Epidermal melanocyte (primary cell): Measurements from ENCODE around the gene CDX4.
"Not testable (repeated sequence)": the region's sequence is repeated elsewhere in the genome, so short reads cannot be mapped to it uniquely, and the experiment has no call there.

Source experiments
- DNase-seq: peaks from one replicate; pipeline ENCODE4 v3.0.0; 2011; ENCODE audit warnings: low spot score; ENCODE audit not compliant: insufficient read length

CDX4 gene, protein sequence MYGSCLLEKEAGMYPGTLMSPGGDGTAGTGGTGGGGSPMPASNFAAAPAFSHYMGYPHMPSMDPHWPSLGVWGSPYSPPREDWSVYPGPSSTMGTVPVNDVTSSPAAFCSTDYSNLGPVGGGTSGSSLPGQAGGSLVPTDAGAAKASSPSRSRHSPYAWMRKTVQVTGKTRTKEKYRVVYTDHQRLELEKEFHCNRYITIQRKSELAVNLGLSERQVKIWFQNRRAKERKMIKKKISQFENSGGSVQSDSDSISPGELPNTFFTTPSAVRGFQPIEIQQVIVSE

DNA sequence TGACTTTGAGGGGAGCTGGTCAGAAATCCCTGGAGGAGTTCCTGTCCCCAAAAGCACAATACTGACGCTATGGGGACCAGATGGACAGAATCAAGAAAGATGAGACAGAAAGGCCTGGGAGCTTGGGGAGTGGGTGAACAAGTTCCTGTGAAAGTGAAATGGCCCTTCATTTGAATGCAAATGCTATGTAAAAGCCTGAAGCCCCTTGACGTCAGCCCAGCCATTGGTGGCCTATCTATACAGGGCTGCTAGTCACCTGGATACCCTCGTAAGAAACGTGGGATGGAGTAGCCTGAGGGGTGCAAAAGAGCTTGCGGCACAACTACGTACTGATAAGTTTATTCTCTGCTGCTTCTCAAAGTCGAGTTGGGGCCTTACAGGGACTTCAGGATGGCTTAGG, at the start of gene CDX4:
TSS of gene CDX4 (plus strand) at position 223 of the 400 bp plus-strand sequence. CDS start 201 bp downstream, outside the sequence.
- no peak for DNase-seq

DNA sequence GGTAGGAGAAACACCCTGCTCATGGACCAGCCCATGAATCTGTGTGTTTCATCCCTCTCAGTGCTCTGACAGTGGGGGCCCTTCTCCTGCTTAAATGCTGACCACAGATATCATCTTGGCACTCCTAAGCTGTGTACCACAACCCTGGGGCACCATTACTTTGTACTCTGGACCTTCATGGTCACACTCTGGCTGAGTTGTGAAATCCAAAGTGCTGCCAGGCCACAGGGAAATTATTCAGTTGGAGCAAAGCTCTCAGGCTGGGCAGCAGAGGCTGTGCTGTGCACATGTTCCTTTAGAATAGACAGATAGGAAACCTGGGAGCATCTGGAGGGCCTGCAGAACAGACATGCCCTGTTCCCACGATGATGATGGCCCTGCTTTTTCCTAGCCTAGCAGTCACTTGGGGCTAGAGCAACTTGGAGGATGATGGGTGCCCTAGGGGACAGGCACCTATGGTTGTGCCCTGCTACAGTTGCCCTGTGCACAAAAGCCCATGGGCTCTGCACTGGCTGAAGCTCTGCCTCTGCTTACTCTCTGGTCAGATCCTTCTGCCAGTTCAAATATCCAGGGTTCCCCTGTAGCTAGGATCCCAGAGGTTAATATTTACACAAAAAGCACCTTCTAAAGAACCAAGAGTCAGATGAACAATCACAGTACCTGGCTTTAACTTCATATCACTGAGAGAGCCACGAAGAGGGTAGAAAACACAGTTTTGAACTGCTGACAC, 48.5 kb upstream of the CDX4 start:
- DNase-seq = no peak

DNA sequence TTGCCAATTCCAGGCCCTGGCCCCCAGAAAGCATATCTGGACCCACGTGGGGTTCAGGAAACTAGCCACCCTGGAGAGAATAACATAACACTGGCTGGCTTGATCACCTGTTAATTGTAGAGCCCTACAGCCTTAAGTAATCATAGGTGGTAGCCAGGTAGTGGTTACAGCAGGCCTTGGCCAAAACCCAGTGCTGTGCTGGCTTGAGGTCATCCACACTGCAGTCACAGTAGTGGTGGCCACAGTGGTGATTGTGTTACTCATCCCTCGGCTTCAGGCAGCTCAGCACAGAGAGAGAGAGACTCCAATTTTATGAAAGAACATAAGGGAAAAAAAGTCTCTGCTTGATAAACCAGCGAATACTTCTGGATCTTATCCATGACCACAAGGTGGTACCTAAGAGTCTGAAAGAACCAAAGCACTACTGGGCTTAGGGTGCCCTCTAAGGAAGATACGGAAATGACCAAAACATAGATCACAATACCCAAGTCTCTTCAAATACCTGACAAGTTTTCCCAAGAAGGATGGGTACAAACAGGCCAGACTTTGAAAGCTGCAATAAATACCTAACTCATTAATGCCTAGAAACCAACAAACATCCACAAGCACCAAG, 46.6 kb upstream of the CDX4 start:
- DNase-seq = no peak

DNA sequence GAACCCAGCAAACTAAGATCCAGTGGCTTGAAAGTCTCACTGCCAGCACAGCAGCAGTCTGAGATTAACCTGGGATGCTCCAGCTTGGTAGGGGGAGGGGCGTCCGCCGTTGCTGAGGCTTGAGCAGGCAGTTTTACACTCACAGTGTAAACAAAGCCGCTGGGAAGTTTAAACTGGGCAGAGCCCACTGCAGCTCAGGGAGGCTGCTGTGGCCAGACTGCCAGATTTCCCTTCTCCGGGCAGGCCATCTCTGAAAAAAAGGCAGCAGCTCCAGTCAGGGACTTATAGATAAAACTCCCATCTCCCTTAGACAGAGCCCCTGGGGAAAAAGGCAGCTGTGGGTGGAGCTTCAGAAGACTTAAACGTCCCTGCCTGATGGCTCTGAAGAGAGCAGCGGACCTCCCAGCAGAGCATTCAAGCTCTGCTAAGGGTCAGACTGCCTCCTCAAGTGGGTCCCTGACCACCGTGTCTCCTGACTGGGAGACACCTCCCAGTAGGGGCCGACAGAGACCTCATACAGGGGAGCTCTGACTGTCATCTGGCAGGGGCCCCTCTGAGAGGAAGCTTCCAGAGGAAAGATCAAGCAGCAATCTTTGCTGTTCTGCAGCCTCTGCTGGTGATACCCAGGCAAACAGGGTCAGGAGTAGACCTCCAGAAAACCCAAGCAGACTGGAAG, 45.1 kb upstream of the CDX4 start:
- no peak for DNase-seq

DNA sequence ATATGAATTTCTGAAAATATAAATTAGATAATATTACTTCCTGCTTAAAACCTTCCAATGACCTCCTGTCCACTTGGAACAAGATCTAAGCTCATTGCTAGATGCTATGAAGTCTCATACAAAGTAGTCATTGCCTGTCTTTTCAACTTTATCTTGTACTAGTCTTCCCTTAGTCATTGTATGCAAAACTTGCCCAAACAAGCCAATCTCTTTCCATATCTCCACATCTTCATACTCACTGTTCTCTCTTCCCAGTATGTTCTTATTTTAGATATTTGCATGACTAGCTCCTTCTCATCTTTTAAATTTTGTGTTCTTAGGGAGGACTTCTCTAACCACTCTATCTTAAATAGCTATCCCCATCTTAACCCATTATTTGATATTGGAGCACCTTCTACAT, 33.9 kb upstream of the CDX4 start:
- DNase-seq = no peak

DNA sequence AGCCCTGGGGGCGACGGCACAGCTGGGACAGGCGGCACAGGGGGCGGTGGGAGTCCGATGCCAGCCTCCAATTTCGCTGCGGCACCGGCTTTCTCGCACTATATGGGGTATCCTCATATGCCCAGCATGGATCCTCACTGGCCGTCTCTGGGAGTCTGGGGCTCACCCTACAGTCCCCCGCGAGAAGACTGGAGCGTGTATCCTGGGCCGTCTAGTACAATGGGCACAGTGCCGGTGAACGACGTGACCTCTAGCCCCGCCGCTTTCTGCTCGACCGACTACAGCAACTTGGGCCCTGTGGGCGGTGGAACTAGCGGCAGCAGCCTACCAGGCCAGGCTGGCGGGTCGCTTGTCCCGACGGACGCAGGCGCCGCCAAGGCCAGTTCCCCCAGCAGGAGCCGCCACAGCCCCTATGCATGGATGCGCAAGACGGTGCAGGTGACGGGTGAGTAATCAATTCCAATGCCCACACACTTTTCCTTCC, 500 bp downstream of the CDX4 start:
- no peak for DNase-seq

DNA sequence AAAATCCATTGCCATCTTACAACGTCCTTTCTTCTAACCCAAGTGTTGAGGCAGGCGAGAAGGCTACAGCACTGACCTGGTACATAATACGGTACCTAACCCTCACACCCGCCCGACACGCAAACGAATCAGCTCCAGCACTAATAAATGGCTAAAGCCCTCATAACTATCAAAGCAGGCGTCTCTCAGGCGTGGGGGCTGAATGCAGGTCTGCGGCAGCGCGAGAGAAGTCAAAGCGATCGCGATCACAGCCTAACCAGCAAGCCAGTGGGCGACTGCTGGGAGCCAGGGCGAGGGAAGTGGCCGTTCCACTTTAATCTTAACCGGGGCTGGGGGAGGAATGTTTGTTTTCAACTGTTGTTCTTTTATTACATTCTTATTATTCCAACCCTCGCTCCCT, 1.5 kb downstream of the CDX4 start:
- no peak for DNase-seq

DNA sequence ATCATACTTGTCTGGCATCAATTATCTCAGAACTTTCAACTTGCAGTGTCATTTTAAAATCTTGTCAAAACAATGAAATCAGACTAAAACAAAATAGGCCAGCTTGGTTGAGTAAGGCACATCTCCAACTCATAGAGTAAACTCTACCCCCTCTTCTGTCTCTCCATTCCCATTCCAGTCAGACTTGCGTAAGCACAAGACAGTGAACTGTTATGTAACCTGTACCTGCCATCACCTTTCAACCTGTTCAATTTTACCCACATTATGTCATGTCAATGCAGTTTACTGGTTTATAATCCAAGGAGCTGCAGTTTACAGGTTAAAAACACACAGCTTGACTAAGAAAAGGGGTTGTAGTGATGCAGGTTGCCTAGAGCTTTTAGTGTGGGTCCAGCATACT, 8.3 kb downstream of the CDX4 start:
- no peak for DNase-seq

DNA sequence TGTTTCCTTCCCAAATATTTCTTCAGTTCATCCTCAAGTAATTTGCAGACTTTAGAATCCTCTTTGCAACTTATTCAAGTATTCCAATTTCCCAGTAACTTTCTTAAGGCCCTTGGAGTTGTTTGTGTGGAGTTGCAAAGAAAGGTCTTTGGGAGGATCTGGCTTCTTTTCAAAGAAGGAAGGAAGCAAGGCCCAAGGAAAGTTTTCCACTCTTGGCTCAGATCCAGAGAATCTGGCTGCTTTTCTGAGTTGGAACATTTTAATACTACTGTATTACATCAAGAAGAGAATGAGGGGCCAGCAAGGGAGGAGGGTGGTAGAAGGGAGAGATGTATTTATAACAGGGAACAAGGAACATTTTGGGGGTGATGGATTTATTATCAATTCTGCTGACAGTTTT, 10.5 kb downstream of the CDX4 start:
- no peak for DNase-seq

DNA sequence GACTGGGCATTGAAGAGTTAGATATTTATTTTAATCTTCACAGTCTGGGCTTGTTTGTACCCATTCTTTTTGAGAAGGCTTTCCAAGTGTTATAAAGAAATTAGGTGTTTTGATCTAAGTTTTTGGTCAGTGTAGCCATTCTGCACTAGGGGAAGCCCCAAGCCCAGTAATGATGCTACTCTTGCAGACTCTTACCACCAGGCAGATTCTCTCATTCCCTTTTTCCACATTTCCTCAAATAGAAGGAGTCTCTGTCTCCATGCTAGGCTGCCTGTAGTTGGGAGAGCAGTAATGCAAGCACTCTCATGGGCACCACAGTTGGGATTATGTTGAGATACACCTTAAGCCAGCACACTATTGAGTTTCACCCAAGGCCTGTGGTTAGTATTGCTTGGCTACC, 21.5 kb downstream of the CDX4 start:
- DNase-seq = no peak

DNA sequence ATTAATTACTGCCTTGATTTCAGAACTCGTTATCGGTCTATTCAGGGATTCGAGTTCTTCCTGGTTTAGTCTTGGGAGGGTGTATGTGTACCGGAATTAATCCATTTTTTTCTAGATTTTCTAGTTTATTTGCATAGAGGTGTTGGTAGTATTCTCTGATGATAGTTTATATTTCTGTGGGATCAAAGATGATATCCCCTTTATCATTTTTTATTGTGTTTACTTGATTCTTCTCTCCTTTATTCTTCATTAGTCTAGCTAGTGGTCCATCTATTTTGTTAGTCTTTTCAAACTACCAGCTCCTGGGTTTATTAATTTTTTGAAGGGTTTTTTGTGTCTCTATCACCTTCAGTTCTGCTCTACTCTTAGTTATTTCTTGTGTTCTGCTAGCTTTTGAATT, 32.1 kb downstream of the CDX4 start:
- no peak for DNase-seq

DNA sequence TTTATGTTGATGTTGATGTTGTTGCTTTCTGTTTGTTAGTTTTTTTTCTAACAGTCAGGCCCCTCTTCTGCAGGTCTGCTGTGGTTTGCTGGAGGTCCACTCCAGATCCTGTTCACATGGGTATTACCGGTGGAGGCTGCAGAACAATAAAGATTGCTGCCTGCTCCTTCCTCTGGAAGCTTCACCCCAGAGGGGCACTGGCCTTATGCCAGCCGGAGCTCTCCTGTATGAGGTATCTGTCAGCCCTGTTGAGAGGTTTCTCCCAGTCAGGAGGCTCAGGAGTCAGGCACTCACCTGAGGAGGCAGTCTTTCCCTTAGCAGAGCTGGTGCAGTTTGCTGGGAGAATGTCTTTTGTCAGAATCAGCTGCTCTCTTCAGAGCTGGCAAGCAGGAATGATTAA, 34.7 kb downstream of the CDX4 start:
- DNase-seq = no peak

DNA sequence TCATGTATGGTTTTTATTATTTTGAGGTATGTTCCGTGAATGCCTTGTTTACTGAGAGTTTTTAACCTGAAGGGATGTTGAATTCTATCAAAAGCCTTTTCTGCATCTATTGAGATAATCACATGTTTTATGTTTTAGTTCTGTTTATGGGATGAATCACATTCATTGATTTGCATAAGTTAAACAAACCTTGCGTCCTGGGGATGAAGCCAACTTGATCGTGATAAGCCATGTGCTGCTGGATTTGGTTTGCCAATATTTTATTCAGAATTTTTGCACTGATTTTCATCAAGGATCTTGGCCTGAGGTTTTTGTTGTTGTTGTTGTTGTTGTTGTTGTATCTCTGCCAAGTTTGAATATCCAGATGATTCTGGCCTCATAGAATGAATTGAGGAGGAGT, 43.8 kb downstream of the CDX4 start:
- DNase-seq = no peak

DNA sequence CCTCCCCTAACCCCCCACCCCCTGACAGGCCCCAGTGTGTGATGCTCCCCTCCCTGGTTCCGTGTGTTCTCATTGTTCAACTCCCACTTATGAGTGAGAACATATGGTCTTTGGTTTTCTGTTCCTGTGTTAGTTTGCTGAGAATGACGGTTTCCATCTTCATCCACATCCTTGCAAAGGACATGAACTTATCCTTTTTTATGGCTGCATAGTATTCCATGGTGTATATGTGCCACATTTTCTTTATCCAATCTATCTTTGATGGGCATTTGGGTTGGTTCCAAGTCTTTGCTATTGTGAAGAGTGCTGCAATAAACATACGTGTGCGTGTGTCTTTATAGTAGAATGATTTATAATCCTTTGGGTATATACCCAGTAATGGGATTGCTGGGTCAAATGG, 45.3 kb downstream of the CDX4 start:
- not testable (repeated sequence) for DNase-seq
